ENCODE results near the gene AOPEP.

DNA sequence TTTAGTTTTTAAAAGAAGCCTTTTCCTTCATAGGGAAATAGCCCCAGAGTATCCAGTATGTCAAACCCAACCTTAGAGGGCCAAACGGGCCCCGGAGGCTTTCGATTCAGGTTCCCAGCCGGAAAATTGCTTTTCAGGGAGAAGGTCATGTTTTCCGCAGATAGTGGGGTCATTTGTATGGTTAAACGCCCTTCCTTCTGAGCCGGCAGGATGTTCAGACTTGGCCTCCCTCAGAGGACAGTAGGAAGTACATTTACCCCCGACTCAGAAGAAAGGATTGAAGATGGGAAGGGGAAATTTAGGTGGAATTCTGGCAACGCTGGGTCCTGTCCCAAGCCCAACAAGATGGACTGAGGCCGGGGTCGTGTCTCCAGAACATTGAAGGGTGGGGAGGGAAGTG is 195.2 kb downstream of the AOPEP start:
- TF ChIP-seq, protein P1, sequence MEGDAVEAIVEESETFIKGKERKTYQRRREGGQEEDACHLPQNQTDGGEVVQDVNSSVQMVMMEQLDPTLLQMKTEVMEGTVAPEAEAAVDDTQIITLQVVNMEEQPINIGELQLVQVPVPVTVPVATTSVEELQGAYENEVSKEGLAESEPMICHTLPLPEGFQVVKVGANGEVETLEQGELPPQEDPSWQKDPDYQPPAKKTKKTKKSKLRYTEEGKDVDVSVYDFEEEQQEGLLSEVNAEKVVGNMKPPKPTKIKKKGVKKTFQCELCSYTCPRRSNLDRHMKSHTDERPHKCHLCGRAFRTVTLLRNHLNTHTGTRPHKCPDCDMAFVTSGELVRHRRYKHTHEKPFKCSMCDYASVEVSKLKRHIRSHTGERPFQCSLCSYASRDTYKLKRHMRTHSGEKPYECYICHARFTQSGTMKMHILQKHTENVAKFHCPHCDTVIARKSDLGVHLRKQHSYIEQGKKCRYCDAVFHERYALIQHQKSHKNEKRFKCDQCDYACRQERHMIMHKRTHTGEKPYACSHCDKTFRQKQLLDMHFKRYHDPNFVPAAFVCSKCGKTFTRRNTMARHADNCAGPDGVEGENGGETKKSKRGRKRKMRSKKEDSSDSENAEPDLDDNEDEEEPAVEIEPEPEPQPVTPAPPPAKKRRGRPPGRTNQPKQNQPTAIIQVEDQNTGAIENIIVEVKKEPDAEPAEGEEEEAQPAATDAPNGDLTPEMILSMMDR (IDR thresholded peaks at IDR 0.05 in 4 of 5, conservative IDR thresholded peaks at IDR 0.05 in 1 of 5), result no peak
- TF ChIP-seq POLR2A (IDR thresholded peaks at IDR 0.05), result no peak
